Astrocyte of the cerebellum (primary cell): ENCODE data around the gene DAO.

Experiments used
- DNase-seq: peaks from one replicate; pipeline ENCODE4 v3.0.0-alpha.2; 2011; ENCODE audit warnings: low read depth
- H3K4me3 ChIP-seq: 2 replicates; pipeline ENCODE4 v1.5.1; 2011; ENCODE audit warnings: mild to moderate bottlenecking, low read depth, low read length, moderate library complexity
- in situ Hi-C: cut with HindIII; loops from 2 replicates; pipeline ENCODE4 v1.10.0; 2017; ENCODE audit warnings: low sequenced_read_pairs
- TF ChIP-seq, protein P1 (sequence below): IDR thresholded peaks from 2 replicates; pipeline ENCODE4 v1.5.1; 2012; ENCODE audit warnings: low read length, low read depth, moderate library complexity, mild to moderate bottlenecking; ENCODE audit errors: missing control alignments

The DAO gene

DNA sequence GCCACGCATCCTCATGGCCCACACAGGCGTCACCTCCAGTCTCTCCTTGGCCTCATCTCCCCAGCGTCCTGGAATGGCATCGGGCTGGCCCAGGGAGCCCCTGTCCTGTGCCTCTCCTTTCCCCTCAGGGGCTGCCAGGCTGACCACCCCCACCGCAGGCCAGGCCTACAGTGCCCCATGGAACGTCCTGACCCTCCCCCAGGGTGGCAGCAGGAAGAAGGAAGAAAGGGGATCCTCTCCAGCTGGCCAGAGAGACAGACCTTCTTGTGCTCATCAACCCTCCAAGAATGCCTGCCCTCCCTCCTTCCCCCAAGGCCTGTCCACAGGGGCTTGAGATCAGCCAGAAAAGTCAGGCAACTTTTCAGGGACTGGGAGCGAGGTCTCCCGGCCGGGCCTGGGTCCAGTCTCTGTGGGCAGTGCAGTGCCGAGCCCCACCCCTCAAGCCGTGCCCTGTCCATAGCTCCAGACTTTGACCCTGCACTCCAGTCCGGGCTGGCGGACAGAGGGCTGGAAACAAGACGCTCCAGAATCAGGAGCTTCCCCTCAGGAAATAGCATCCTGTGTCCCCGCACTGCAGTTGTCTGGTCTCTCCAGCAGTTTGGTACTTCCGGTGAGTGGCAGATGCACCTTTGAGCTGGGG, at the start of gene DAO:
DAO (plus strand) TSS at position 478 of the 640 bp plus-strand sequence. CDS start 4,915 bp downstream, outside the sequence.
- TF ChIP-seq, protein P1, sequence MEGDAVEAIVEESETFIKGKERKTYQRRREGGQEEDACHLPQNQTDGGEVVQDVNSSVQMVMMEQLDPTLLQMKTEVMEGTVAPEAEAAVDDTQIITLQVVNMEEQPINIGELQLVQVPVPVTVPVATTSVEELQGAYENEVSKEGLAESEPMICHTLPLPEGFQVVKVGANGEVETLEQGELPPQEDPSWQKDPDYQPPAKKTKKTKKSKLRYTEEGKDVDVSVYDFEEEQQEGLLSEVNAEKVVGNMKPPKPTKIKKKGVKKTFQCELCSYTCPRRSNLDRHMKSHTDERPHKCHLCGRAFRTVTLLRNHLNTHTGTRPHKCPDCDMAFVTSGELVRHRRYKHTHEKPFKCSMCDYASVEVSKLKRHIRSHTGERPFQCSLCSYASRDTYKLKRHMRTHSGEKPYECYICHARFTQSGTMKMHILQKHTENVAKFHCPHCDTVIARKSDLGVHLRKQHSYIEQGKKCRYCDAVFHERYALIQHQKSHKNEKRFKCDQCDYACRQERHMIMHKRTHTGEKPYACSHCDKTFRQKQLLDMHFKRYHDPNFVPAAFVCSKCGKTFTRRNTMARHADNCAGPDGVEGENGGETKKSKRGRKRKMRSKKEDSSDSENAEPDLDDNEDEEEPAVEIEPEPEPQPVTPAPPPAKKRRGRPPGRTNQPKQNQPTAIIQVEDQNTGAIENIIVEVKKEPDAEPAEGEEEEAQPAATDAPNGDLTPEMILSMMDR, result no peak
- no peak for DNase-seq
- H3K4me3 ChIP-seq, result no peak within 1 kb of the TSS
- in situ Hi-C loops, result no loop called here

DNA sequence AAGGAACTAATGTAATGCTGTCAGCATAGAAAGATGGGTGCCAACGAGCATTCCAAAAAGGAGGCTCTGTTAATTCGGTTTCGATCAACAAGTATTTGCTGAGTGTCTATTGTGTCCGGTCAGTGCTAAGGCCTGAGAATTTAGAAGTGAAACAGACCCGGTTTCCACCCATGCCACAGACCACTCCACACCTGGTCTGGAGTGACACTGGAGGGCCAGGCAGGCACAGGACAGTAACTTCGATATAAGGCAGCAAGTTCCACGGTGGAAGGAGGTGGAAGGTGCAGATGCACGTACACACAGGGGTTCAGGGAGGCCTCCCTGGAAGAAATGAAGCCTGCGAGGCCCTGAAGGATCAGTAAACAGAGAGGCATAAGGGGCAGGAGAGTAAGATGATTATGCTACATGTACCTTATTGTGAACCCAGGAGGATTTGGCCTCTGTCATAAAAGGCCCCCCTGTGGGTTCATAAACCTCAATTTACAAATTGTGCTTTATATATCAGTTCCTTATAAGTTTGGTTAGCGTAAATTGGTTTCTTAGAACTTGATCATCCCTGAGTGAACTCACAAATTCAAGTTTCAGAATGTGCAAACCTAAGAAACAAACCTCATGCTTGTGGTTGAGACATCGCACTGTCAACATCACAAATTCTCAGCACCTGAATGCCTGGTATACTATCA, 48.4 kb upstream of the DAO start:
- TF ChIP-seq, protein P1, result no peak
- no peak for DNase-seq
- no peak overlapping the region for H3K4me3 ChIP-seq
- in situ Hi-C loops, result loop anchor here (5.0 to 25.0 kb wide), 2 partner anchors 169 to 269 kb away; partner anchors contain the start of genes ISCU and SART3

DNA sequence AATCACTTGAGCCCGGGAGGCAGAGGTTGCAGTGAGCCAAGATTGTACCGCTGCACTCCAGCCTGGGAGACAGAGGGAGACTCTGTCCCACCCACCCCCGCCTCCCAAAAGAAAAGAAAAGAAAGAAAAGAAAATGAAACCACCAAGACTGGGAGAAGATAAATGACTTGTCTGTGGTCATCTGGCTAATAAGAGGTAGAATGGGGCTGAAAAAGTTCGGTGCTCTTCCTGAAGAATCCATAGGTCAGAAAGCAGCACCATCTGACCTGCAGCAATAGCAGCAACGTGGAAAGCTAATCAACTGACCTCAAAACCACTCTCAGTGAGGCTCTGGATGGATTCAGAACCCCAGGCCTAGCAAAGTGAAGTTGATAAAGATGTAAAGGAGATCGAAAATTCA, 47.7 kb upstream of the DAO start:
- TF ChIP-seq, protein P1, result no peak
- no peak overlapping the region for H3K4me3 ChIP-seq
- in situ Hi-C loops, result loop anchor here (5.0 to 25.0 kb wide), 2 partner anchors 170 to 270 kb away; partner anchors contain the start of genes ISCU and SART3
- DNase-seq, result no peak

DNA sequence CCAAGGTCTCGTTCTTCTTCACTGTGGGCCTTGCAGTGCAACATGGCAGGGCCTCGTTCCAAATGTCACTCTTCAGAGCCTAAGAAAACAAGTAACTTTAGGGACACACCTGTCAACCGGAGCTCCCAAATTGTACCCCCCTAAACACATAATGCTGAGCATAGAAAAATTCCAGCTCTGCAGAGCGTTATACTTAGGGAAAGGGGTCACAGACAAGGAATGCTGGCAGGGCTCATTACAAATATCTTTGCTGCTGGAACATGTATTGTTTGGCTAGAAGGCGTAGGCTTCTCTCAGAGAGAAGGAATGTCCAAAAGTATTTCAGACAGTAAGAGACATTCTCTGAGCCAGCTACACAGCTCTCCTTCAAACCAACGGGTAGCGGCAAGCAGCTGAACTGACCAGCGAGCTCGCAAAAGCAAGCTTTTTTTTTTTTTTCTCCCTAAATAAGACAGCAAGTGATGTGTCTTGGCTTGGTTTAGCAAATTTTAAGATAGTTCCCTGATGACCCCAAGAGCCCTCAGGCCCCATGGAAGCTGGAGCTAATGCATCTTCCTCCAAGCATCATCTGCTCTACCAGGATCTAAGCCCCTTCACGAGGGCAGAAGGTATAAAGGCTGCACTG, 47.0 kb upstream of the DAO start:
- H3K4me3 ChIP-seq, result peak overlapping the region; percentile 11
- in situ Hi-C loops, result loop anchor here (5.0 to 25.0 kb wide), 2 partner anchors 171 to 271 kb away; partner anchors contain the start of genes ISCU and SART3
- peak; percentile 87 for DNase-seq

DNA sequence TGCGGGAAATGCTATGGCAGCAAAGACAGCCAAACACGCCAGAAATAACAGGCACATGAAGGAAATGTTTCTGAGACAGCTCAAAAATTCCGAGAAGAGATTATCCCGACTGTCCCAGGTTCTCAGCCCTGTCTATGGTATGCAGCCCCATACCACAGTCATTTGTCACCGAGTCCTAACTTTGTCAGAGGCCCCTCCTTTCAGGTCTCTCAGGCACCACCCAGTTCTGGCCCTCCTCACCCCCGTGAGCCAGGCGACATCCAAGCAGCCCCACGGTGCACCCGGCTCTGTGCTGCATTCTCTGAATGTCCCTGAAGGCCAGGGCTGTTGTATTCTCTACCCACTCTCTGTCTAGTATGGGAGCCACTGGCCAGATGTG, 46.5 kb upstream of the DAO start:
- peak overlapping the region; percentile 11 for H3K4me3 ChIP-seq

More for the DNA sequence above, 47.0 kb upstream of the DAO start:
- TF ChIP-seq, protein P1, result no peak

More for the DNA sequence above, 46.5 kb upstream of the DAO start:
- in situ Hi-C loops, result loop anchor here (5.0 to 25.0 kb wide), 2 partner anchors 171 to 271 kb away; partner anchors contain the start of genes ISCU and SART3
- peak; percentile 67 for DNase-seq
- TF ChIP-seq, protein P1, result no peak
